Bone marrow (tissue), 2 donors: ENCODE data around the gene PIWIL1.

ENCODE experiments used
- DNase-seq, 2 donors: peaks; one replicate each; lab custom pipeline; 2025; lab: John Stamatoyannopoulos, UW

Gene PIWIL1

DNA sequence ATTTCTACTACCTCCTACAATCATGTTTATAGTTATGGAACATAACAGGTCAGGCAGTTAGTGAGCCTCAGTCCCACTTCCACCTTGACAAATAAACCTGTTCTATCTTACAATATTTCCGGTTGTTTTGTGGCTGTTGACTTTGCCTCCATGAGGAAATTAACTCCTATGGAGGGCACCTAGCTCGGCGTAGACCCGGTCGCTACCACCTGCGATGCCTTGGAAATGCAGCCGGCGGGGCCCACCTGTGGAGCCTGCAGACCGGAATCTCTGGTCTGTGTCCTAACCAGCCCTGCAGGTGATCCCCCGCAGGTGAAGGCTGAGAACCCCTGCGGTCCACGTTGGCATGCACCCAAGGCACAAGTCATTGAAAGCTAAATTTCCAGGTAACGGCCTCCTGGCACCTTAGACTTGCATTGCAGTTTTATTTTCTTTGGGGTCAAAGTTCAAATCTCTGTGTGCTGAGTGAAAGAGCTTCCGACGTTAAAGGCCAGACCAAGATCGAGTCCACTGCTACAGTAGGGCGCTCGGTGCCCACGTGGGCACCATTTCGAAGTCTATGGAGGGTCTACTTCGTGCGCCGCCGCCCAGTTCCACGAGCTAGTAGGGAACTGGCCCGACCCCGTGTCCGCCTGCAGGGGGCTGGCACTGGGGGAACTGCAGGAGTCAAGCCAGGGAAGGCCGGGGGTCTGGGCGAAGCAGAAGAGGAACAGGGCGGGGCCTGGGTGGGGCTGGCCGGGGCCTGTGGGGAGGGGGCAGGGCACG lies 782 bp upstream of the PIWIL1 start:
- no peak for DNase-seq

DNA sequence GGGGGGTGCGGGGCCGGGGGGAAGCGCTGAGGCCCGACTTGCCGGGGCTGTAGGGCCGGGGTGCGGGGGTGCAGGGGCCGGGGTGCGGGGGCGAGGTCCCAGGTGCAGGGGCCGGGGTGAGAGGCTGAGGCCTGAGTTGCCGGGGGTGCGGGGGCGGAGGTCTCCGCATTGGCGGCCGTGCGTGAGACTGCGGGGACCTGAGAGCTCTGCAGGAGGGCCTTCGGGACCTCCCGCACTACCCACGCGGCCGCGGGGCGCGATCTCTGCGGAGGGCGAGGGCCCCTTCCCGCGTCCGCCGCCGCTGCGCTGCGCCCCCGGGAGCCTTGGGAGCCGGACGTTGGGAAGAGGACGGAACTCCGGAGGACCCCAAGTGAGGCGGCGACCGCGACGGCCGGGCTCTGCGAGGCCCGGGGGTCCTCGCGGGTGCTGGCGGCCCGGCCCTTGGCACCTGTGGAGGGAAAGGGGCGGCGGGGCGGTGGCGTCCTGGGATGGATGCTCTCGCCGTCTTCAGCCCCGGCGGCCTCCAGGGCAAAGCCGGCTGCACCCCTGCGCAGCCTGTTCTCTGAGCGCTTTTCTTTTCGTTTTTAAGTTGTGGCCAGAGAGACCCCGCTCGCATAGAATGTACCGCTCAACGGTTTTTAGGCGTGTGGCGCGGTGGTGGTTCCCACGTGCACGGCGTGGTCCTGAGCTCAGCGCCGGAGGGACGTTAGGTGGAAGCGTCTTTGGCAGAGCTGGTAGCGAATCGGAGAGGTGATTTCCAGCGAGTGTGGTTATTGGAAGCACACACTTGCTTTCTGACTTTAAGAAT lies 1.3 kb downstream of the PIWIL1 start:
- DNase-seq, result no peak

DNA sequence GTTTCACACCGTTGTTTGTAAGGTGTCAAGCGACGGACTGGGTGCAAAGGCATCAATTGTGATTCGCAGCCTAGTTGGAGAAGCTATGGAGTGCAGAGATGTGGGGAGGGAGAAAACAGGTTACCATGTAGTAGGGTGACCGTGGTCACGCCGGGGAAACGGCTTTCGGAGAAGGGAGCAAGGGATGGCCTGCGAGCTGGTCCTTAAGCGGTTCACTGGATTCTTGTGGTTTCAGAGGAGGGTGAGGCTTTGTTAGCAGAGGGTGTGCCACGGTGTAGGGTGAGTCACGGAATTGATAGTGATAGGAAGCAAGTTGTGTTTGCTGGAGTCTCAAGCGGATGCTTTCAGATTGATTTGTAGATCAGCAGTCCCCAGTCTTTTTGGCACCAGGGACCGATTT lies 2.3 kb downstream of the PIWIL1 start:
- DNase-seq, result no peak

DNA sequence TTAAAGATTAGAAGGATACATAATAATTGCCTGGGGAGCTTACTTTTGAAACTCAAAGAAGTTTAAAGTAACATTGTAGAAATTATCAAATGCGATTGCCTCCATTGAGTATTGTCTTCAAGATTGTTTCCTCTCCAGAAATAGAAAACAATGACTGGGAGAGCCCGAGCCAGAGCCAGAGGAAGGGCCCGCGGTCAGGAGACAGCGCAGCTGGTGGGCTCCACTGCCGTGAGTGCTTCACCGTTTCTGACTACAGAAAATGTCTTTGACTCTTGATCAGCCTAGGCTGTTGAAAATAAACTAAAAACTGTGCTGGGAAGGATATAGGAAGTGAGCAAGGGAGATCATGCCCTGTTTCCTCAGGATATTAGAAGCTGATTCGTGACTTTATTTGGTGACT lies 4.8 kb downstream of the PIWIL1 start:
- DNase-seq, result no peak

DNA sequence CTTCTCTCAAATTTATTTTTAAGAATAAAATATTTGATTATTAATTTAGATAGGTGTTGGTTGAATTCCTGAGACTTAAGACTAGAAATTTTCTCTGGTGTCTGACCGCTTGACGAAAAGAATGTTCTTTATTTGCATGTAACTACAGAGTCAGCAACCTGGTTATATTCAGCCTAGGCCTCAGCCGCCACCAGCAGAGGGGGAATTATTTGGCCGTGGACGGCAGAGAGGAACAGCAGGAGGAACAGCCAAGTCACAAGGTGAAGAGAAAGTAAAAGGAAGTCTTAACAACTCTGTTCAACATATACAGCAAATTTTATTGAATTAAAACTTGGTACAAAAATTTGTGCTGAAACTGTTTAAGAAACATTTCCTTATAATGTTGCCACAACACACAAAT lies 5.2 kb downstream of the PIWIL1 start:
- no peak for DNase-seq

DNA sequence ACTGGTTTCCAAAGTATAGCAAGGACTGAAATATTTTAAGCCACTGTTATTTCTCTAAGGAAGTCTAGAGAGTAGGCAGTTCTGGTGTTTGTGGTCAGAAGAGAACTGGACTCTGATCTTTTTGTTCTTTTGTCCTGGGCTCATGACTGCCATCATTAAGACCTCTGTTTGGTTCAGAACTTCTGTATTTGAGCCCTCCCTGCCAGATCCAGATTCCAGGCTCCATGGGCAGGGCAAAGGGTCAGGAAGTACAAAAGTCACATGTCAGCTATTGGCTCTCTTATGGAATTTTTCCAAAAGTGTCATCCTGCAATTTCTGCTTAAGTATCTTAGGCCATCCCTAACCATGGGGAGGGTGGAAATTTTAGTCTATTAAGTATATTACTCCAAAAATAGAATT lies 6.8 kb downstream of the PIWIL1 start:
- DNase-seq, result no peak

DNA sequence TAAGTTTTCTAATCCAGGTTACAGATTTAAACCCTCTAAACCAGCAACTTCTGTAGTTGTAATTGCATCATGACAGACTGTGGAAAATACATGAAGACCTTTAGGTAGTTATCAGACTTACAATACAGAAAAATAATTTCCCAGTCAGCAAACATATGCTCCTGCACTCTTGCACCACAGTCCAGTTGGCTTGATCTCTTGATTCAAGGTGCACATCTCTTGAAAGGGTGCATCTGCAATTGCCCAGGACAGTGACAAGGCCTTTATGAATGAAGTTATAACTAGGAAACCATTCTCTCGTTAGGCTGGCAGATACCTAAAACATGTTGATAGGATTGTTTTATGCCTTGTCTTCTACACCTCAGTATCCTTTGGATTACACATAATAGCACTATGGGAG lies 7.6 kb downstream of the PIWIL1 start:
- no peak for DNase-seq

DNA sequence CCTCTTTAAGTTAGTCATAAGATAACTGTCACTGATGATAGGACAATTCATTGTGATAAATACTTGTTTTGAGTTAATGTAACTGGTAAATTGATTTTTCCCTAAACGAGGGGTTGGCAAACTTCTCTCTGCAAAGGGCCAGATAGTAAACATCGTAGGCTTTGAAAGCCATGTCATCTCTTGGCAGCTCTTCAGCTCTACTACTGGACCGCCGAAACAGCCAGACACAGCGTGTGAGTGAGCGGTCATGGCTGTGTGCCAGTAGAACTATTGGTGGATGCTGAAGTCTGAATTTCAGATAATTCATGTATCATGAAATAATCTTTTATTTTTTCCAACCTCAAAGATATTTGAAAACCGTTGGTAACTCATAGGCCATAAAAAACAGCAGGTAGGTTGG lies 9.9 kb downstream of the PIWIL1 start:
- no peak for DNase-seq

DNA sequence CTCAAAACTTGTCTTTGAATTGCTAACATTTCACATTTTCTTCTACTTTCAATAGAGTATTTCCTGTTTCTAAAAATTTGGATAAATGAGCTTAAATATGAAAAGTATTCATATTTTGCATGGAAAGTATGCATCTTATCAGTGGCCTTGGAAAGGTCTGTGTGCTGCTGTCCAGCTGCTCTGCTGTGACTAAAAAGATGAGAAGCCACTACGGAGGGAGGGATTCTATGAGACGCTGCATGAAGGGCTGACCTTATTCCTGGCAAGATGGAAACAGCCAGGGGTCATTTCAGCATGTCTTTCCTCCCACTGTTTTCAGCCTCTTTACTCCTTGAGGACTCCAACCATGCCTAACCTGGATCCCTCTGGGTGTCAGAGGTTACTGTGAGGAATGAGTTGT lies 13.0 kb downstream of the PIWIL1 start:
- DNase-seq, result no peak

DNA sequence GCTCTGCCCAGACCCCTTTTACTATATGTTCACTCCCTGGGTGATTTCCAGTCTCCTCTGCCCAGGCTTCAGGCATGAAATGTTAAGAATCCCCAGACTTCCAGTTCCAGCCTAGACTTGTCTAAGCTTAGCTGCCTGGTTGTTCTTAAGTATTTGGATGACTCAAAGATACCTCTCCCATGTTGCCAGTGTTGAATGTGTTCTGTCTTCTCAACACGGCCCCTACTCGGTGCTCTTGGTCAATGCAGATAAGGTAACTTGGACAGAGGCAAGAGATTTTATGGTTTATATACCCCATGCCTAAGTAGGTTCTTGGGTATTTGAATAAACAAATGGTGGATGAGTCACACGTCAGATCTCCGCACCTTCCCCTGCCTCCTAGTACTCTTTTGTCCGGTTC lies 13.6 kb downstream of the PIWIL1 start:
- DNase-seq, result no peak

DNA sequence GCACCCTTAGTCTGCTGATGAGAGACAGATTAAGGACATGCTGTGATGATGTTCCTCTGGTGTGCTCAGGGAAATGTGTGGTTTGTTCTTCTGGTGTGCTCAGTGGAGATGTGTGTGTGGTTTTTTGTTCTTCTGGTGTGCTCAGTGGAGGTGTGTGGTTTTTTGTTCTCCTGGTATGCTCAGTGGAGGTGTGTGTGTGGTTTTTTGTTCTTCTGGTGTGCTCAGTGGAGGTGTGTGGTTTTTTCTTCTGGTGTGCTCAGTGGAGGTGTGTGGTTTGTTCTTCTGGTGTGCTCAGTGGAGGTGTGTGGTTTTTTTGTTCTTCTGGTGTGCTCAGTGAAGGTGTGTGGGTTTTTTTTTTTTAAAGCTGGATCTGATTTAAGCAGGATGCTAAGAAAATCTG lies 15.4 kb downstream of the PIWIL1 start:
- DNase-seq, result no peak

DNA sequence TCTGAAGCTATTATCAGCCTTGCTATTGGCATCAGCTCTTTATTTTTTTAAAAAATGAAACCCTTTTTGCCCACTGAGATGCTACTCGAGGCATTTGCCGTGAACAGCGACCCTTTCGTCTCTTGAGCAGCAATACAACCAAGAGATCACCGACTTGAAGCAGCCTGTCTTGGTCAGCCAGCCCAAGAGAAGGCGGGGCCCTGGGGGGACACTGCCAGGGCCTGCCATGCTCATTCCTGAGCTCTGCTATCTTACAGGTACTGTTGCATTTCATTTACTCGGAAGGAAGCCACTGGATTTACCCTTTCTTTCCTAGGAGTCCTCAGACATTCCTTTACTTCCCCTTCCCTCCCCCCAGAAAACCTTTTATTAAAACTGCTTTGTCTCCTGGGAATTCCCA lies 16.7 kb downstream of the PIWIL1 start:
- no peak for DNase-seq

DNA sequence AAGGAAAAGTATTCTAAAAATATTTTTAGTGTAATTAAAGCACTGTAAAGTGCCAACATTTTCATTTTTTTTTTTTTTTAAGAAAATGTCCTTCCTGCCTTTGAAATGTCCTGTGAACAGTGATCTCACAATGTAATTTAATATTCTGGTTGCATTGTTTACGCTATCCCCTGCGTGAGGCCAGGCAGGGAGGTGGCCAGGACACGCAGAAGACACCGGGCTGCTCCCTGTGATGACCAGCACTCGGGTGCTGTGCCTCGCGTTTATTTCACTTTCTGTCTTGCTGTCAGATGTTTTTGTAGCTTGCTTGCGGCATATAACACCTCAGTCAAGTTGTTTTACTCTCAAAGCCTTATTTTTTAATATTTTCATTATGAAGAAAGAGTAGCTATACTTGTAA lies 18.5 kb downstream of the PIWIL1 start:
- no peak for DNase-seq

DNA sequence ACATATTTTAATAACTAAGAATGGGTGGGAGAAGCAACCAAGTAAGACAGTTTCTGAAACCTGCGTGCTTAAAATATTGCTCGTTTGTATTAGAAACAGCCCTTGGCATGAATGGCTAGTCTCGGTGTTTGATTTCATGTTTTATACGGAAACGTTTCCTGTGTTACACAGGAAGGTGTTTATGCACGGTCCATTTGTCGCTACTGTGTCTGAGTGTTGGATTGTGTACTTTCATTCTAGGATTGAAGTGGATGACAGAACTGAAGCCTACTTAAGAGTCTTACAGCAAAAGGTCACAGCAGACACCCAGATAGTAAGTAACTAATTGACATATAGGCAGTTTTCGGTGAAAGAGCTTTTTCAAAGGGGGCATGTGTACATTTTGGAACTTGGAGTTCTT lies 19.6 kb downstream of the PIWIL1 start:
- no peak for DNase-seq

DNA sequence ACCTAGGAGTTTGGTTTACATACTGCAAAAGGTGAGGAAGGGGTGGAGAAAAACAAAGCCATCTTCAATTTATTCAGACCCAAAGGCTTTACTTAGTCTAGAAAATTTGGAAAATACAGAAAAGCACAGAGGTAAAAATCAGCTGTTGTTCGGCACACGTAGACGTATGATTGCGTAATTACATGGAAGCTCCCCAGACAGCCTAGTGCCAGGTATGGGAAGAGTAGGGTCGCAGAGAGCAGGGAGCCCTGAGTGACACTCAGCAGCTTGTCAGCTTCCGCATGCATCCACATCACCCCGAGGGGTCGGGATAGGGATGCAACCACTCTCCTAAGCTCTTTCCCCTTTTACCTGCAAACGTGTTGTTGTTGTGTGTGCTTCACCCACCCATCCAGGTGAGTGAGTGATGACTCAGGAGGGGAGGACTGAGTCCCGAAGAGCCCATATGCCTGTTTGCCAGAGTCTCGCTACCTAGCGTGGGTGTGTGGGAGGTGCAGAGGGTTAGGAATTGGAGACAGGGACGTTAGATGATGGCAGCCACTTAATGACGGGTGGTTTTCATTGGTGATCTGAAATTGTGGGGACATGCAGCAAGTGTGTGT lies 20.1 kb downstream of the PIWIL1 start:
- DNase-seq, result no peak

DNA sequence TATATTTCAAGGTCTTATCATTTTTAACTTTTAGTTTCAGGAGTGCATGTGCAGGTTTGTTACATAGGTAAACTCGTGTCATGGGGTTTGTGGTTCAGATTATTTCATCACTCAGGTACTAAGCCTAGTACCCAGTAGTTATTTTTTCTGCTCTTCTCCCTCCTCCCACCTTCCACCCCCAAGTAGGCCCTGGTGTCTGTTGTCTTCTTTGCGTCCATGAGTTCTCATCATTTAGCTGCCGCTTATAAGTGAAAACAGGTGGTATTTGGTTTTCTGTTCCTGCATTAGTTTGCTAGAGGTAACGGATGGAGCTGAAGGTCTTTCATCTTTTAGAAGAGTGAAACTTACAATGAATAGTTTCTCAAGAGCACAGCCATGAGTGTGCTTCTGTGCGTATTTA lies 24.4 kb downstream of the PIWIL1 start:
- no peak for DNase-seq

DNA sequence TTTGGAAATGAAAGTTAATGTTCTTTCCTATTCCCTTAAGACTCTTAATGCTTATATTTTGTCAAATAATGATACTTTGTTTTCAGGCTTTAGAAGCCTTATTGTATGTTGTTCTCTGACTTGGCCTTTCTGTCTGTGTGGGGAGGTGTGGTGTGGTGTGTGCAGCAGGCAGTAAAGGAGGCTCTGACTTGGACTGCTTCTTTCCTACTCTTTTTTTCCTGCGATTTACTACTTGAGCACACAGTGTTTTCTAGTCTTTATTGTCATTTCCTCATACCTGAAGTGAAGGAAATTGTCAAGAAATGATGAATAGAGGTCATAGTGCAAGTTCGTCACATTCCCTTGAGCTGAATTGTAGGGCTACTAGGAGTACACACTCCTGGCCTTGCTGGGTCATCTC lies 26.9 kb downstream of the PIWIL1 start:
- no peak for DNase-seq

DNA sequence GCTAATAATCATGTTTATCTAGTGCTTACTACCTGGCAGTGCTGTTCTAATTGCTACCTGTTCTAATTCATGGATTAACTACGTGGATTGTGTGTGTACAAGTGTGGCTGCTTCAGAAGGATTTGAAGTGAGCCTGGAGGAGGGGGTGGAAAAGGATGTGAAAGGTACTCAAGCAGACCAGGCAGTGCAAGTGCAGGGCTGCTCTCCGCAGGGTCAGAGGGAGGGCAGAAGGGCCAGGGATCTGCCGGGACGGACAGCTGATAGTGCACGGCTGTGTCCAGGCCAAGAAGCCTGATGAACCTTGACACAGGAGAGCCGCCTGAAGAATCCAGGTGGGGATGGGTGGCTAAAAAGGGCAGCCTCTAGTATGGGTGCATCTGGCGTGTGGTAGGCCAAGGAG lies 28.5 kb downstream of the PIWIL1 start:
- no peak for DNase-seq

DNA sequence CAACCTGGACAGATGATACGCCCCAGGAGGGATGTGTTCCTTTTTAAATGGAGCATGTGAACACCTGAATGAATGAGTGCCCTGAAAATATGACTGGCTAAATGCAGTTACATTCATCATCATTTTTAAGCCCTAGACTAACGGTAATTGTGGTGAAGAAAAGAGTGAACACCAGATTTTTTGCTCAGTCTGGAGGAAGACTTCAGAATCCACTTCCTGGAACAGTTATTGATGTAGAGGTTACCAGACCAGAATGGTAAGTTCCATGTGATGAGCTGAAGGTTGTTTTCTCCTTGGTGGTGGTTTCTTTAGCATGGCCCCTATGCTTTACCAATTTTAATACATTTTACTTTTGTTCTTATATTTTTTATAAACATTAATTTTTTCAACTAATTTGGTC lies 29.3 kb downstream of the PIWIL1 start:
- no peak for DNase-seq

DNA sequence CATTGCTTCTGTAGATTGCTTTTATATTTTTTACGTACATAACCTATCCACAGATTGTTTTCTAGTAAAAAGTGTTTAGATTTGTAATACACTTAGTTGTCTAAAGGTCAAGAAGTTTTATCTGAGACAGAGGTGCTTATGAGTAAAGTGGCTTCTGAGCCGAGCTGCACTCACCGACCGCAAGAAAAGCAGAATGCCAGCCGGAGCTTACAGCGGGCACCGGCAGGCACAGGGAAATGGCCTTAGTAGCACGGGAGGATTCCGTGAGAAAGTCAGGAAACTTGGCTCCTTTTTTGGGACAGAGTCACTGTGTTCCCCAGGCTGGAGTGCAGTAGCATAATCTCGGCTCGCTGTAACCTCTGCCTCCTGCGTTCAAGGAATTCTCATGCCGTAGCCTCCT lies 29.8 kb downstream of the PIWIL1 start:
- no peak for DNase-seq

DNA sequence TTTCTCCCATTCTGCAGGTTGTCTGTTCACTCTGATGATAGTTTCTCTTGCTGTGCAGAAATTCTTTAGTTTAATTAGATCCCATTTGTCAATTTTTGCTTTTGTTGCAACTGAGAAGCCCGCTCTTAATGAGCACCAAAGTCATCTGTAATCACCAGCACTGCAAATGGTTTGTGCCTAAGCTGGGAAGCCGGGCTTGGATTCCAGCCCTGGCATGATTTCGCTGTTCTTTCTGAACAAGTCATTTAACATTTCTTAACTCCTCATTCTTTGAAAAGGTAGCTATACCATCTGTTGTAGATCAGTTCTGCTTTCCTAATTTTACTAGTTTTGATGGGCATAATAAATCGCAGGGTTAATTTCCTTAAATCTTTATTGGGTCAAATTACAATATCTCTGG lies 32.1 kb downstream of the PIWIL1 start:
- no peak for DNase-seq

DNA sequence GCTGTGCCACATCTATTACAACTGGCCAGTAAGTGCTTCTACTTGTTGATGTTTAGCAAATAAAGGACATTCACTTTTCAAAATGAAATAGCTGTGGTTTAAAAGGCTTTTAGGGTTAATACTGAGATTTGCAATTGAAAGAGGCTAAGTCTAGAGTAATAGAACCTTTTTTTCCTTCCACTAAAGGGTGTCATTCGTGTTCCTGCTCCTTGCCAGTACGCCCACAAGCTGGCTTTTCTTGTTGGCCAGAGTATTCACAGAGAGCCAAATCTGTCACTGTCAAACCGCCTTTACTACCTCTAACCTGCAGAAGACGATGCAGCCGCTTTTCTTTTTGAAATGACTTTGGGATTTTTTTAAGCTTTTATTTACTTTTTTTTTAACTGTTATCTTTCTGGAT lies 33.6 kb downstream of the PIWIL1 start:
- no peak for DNase-seq

DNA sequence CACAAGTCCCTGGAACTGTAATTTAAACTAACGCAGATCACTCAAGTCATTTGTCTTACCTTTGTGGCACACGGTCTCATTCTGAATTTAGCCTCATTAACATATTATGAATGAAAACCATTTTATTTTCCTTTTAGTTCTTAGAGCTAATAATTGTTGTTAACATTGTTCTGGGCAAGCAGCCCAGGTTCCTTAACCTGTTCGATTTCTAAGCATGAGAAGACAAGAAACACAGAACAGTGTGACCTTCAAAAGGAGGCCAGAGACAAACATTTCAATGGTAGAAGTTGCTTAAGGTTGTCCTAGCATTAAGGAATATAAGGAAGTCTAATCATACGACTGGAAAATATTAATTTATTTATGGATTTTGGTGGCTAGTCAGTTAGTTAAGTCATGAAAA lies 35.2 kb downstream of the PIWIL1 start:
- no peak for DNase-seq
